Hippocampal formation (tissue), 2 donors: ENCODE measurements around the gene OPCML.

Experiments used
- DNase-seq, 2 donors: peaks; one replicate each; lab custom pipeline; 2025; lab: John Stamatoyannopoulos, UW

Gene OPCML

DNA sequence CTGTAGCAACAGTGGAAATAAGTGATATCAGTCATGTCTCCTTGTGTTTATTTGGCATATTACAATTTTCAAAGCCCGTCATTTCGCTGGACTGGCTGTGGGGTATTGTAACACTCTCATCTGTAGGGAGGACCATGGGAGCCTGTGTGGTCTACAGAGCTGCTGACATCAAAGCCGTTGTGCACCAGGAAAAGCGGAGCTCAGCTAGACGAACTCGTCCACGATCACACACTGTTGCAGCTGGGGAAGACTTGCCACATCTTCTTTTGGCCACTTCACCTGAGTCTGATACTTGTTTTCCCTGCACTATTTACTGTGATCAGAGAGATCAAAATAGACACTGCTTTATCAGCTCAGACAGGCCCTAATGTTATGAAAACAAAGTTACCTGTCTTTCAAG lies 741.3 kb downstream of the OPCML start:
- no peak for DNase-seq

DNA sequence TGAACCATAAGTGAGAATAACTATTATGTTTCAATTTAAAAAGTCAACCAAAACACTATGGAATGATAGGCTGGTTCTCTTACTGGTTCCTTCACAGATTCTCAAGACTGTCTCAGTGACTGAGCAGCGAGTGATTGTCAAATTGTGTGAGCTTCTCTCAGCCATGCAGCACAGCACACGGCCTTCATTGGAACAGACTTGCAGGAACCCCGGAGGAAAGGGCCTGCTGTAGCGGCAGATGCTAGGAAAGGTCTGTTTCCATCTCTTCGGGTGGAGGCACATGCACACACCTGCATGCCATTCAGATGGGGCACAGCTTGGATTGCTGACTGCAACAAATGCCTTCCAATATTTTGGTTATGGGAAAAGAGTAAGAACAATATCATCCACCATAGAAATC lies 741.8 kb downstream of the OPCML start:
- DNase-seq = no peak

DNA sequence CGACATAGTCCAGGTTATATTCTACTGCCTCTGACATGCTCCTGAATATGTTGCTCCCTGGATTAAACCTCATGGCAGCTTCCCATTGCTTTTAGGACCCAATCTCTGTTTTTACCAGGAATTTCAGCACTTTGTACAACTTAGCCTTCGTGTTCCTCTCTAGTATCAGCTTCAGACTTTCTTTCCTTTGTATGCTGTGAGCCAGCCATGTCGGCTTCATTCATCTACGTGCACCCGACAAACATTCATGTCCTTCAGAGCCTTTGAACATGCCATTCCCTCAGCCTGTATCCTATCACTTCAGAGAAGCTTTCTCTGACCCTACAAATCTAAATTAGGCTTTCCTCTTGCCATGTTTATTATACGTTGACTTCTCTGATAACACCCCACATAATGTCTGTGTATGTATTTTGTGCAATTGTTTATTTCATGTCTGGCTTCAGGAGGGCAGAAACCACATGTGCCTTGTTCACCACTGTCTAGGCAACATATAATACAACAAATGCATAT lies 743.4 kb downstream of the OPCML start:
- DNase-seq = no peak

DNA sequence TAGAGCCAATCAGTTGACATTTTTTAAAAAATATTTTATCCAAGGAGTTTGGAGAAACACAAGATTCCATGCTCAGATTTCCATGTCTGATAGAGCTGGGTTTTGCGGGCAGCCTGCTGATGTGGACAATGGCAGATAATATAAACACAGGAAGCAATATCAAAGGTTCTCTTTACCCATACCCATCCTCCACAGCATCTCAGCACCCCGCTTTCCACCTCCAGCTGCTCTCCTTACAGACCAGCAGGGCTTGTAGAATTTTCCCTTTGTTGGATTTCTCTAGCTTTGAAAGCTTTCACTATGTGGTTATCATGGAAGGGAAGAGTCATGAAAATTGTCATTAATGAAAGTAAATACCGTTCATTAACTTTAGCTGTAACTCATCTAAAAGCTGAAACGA lies 746.4 kb downstream of the OPCML start:
- DNase-seq = no peak

DNA sequence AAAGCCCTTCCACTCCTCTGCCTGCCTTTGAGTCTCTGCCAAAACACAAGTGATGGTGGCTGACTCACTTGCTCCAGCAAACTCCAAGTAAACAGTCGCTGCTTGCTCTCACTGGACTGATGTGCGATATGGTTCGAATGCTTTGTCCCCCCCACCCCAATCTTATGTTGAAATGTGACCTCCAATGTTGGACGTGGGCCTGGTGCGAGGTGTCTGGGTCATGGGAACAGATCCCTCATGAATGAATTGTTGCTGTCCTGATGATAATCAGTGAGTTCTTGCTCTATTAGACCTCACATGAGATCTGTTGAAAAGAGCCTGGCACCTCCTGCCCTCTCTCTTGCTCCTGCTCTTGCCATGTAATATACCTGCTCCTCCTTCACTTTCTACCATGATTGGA lies 747.9 kb downstream of the OPCML start:
- no peak for DNase-seq

DNA sequence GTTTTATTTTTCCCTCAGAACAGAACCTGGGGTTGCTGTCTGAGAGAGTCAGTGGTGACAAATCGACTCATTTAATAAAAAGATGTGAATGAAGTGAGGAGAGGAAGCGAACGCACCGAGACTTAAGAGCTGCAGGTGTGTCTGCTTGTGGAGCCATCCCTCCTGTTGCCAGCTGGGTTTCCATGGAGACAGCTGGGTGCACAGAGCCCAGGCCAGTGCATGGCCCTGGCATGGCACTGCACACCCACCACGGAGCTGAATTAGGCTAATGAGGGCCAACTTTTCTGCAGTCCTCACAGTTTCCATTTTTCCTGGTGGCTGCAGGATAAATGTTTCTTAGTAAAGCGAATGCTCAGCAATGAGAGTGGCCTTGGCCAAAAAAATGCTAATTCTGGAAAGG lies 750.2 kb downstream of the OPCML start:
- DNase-seq = no peak

DNA sequence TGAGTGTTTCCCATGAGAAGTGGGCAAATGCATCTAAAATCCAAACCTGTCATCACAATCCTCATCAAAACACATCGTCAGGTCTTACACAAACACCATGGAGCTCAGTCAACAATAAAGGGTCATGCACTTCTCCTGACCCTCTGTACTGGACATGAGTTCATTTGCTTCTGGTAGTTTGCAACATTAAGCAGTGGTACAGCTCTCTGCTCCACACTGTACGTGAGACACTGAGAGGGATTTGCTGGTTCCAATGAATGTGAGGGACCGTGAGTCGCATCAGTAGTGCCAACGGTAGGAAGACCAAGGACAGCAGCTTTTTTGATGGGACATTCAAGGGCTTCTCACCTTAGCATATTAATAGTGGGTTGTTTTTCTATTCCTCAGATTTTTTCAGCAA lies 752.3 kb downstream of the OPCML start:
- DNase-seq = no peak

DNA sequence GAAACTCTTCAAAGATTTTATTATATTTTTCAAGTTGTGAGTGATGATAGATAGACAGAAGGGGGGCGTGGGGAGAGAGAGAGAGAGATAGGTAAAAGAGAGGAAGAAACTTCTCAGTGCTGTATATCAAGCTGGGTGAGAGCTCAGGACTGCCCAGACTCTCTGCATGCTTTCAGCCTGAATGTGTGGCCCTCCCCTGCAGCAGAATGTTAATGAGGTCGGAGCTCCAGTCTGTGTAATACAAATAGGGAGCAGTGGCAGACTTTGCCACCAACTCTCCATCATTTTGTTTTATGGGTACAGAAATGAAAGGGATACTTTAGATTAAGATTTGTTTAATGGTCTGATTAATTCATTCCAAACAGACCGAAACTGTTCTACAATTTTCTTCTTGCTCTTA lies 752.8 kb downstream of the OPCML start:
- DNase-seq = no peak

DNA sequence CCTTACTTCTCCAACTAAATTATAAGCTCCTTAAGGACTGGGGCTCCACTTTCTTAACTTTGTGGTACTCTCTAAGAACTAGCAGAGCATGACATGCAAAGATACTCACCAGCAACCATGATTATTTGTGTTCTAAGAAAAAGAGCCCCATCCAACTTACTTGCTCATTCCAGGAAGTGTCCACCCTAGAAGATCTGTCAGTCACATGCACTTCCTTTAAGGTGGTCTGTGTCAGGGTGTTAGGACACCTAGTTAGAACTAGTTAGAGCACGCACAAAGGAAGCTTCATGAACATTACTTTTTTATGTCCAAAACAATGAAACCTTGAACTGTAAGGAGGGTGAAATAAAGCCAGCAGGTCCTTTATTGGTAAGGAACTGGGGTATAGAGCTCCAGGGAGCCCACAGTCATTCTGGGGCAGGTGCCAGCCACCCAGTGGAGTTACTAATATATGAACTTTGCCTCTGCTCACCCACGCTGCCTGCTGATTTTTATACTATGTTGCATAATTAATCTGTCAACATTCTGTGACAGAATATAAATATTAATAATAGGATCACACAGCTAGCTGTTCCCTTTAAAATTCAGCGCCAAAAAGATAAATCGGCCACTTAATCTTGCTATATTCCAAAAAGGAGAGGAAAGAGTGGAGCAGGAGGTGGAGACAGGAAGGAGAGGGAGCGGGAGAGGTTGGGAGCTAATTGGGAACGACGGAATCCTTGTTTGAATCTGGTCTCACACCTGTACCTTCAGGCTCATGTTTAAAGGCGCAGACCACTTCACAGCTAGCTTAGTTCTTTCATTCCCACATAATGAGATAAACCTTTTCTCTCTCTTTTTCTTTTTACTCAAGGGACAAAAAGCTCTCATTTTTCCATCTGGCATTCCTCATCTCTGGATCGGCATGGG lies 755.0 kb downstream of the OPCML start:
- no peak for DNase-seq

DNA sequence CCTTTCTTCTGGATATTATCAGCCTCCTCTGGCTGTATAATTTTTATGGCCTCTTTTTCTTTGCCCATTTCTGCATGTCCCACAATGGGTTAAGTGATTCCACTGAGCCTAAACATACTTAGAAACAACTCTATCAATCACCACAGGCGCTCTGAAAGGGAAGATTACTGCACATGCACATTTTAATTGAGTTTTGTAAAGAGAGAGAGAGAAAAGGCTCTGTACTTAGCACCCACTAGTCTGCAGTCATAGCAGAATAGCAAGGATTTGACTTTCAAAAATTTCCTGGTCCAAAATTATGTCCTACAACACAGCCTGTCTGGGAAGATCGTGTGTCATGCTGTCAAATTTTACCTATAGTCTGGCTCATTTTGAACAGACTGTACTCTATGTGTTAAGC lies 758.5 kb downstream of the OPCML start:
- no peak for DNase-seq

DNA sequence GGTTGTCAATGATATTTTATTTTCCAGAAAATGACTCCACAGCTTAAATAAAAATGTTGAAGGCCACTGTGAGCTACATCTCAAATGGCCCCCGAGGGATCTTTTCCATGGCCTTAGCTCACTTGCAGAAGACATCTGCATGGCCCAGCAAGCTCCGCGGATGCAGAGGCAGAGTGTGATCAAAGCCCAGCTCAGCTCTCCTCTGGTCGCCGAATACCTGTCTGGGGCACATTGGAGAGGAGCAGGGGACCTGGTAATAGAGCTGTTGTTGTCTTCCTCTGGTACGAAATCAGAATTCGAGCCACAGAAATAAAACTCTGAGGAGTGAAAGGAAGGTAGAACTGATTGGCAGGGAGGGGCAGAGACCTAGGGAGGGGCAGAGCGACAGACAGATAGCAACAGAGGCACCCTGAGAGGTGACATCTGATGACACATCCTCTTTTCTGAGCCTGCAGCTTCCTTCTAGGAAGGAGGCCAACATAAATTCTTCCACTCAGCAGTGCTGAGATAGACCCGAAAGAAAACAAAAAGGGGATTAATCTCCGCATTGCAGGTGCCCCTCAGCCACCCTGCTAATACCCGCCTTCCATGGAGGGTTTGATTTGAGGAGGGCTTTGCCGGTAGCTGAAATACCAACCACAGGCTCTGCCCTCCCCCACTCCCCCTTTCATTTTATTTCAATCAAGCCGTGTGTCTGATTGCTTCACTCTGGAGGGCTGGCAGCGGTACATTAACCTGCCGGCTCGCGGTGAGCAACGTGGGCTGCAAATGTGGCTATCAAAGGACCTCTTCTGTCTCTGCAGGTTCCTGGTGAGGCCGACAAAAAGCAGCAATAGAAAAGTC lies 759.4 kb downstream of the OPCML start:
- no peak for DNase-seq

DNA sequence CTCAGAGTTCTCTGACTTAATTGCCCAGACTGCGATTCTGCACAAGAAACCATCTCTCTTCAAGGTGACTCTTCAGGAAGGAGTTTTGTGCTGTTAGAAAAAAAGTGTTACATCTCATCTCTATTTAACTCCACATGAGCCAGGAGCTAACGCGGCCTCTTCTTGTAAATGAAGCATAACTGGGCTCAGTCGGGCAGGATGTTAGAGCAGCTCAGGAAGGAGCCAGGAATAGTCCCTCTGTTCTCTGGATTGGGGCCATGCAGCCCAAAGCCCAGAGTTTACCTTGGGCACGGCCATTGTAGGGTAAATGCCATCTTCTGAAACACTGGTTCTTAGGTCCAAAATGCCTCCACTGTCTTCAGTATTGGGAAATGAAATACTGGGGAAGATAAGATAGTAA lies 760.6 kb downstream of the OPCML start:
- no peak for DNase-seq

DNA sequence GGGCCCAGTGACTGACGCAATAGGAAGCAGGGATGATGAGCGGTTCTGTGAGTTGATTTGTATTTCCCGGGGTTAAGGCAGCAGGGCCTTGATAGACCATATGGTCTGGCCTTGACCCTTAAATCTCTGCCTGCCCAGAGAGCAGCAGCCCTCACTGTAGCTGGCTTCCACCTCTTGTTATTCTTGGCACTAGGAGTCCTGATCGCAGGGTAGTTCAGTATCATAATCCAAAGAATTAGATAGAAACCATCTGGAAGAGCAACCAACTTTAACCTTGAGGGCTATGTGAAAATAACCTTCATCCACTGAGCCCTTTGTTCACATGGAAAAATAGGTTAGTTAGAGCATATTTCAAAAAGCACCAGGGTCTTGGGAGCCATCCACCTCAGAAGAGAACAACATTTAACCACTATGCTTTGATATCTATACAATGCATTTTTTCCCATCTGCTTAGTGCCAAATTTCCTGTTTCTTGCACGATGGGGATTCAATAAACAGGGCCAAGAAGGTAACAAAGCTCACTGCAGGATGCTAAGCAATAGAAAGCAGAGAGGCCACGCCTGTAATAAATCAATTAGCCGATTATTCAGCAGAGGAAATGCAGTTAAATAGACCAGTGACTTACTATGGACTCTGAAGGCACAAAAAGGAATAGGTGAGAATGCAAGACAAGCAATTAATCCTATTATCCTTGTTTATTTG lies 761.3 kb downstream of the OPCML start:
- no peak for DNase-seq

DNA sequence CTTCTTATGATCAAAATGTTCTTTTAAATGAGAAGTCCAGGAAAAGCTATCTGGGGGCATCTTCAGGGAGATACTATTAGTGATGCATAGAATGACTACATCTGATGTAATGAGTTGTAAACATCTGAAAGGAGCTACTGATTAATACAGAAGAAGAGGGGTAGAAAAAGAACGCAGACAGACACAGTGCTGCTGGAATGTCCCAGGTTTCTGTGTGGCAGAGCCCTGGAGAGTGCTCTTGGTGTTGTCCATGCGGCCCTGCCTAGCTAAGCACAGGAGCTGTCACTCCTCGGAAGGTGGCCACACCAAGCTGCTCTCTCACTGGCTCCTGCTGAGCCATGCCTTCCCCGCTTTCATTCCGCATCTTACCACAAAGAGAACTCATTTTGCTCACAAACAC lies 768.8 kb downstream of the OPCML start:
- no peak for DNase-seq

DNA sequence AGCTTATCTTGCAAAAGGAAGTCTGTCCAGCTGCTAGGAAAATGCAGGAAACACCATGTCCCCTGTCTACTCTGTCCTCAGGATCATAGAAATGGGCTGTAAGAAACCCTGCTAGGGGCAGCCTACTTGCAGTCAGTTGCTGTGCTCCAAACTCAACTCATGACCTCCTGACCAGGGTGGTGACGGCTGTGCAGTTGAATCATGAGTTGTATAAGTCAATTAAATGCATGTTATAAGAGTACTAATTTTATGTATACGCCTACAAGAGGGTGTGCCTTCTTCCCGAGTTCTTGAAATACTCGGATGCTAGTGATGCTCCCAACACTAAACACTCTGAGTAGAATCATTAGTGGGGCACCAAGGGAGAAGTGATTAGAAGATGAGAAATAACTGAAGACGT lies 776.4 kb downstream of the OPCML start:
- no peak for DNase-seq

DNA sequence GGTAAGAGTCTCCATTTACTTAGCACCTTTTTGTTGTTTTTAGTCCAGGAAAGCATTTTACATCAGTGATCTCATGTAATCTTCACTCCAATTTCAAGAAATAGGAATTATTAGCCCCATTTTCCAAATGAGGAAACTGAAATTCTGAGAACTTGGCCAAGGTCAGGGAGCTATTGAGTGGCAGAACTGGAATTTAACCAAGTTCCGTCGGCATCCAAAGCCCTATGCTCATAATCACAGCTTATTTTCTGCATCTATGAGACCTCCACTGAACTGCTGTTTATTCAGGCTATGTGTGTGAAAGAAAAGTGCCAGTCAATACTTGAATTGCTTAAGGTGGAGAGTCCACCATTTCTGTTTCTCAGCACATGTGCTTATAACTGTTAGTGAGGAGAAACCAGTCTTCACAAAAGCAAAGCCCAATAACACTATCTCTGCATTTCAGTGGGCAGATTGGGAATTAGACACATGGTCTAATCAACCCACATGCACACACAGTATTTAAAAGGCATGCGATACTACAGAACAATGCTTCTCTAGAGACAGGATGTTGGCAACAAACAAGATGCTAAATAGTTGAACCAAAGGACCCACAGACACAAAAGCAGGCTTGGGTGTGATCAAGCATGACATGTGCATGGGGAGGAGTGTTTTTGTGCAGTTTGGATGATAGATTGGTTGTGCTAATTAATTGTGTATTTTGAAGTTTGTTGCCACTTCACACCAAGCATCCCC lies 780.6 kb downstream of the OPCML start:
- no peak for DNase-seq

DNA sequence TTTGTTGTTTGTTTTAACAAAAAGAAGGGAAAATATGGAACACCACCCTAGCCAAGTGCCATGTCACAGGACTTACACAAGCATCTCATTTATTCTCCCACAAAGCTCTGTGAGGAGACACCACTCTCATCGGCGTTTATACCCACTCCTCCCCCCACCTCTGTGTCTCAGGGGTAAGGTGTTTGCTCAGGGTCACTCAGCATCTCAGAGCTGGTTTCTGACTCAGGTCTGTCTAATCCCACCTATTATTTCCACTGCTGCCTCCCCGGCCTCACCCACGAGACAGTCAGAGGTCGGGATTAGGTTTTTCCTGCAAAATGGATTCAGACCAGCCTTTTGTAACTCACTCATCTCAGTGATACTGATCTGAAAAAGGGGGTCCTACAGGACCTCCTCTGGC lies 786.0 kb downstream of the OPCML start:
- no peak for DNase-seq

DNA sequence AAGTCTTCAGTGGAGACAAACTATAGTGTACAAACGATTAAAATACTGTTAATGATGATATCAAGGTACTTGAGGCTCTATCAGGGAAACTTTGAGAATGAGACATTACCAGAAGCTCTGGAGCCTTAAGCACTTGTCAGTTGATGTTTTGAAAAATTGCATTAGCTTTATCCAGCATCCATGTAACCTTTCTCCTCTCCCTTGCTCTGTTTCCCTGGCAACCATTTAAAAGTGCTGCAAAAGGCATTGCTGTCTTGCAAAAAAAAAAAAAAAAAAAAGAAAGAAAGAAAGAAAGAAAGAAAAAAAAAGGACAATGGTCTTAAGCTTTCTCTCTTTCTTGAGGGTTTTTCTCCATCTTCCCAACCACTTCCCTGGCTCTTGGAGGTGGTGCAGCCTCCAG lies 787.0 kb downstream of the OPCML start:
- no peak for DNase-seq

DNA sequence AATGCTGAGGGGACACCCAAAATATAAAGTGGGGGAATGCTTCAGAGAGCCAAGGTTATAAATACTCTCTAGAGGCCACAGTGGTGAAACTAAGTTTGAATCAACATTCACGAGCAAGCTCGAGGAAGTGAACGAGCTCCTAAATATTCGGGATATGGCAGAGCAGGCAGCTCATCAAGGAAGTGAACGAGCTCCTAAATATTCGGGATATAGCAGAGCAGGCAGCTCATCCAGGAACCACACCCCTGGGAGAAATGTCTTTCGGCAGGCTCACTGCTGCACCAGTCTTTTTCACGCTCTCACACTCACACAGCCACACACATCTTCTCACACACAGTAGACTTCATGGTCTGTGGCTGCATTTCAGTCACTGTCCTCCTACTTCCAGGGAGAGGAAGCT lies 787.5 kb downstream of the OPCML start:
- DNase-seq = no peak

DNA sequence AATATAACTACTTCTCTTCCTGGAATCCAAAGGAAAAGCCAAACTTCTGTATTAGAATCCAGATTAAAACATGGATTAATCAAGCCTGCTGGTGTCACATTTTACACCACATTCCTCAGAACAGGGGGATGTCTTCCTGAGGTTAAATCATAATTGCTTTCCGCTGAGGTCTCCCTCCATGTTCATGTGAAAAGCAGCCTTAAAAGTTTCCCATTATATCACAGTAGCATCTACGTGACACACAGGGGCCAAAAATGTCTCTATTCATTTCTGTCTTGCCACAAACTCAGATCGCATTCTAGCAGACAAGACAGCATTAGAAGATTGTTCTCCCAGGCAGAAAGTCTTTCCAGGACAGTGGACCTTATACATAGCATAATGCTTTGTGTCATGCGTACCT lies 788.7 kb downstream of the OPCML start:
- no peak for DNase-seq

DNA sequence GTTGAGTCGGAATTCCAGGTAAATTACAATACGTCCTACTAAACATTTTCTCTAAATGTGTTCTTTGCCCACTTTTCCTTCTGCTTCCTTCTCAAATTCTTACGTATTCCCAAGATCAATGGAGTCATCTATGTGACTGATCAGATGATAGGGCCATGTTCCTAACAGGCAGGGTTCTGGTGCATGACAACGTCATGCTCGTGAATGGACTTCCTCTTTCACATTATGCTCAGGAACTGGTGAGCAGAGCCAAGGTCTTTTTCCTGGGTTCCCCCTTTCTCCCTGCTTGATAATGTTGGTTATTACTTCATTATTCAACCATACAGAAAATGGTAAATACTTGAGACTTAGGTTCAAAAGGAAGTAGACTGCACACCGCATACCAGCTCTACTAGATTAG lies 789.4 kb downstream of the OPCML start:
- no peak for DNase-seq

DNA sequence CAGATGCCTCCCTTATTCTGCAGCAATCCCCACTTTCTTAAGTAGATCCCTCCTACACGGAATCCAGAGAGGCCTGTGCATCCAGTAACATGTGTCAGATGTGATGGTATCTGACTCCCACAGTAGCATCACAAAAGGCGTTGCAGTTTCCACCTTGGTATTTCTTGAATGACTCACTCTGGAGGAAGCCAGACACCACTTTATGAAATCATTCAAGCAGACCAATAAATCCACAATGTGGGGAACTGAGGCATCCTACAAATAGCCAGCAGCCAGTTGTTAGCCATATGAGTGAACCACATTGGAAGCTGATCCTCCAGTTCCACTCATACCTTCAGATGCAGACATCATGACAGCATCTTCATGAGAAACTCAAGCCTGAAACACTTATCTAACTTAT lies 798.1 kb downstream of the OPCML start:
- no peak for DNase-seq
